GM21528 (cell line): ENCODE measurements around the gene MDN1.
"Not testable (repeated sequence)": the region's sequence is repeated elsewhere in the genome, so short reads cannot be mapped to it uniquely, and the experiment has no call there.

Experiments
- ATAC-seq: cut with Tn5 transposase; IDR thresholded peaks from one replicate; pipeline ENCODE4 v1.9.1; 2021; ENCODE audit warnings: mild to moderate bottlenecking, moderate library complexity; ENCODE audit not compliant: unreplicated experiment, low FRiP score

Gene MDN1

GRCh38 chr6:89669002-89669401 is 150.6 kb downstream of the MDN1 start:
- ATAC-seq = no peak

- no peak for ATAC-seq
These were observed 151.6 kb downstream of the MDN1 start for GRCh38 chr6:89667872-89668556.

- no peak for ATAC-seq
These were observed 156.9 kb downstream of the MDN1 start for GRCh38 chr6:89662659-89663223.

DNA sequence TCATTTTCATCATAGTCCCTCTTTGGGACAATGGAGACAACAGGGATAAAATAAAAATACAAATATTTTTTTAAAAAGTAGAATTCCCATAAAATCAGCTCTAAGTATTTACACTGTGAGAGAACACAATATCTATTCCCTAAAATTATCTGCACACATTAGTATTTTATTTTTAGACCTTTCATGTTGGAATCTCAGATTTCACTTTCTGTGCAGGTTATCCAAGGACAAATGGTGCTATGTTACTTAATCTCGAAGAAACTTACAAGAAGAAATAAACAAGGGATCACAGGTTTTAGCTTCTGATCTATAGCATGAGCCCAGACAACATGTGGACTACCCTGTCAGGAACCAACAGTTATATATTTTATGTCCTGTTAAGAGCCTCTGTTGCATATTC is 158.0 kb downstream of the MDN1 start:
- ATAC-seq = no peak

DNA sequence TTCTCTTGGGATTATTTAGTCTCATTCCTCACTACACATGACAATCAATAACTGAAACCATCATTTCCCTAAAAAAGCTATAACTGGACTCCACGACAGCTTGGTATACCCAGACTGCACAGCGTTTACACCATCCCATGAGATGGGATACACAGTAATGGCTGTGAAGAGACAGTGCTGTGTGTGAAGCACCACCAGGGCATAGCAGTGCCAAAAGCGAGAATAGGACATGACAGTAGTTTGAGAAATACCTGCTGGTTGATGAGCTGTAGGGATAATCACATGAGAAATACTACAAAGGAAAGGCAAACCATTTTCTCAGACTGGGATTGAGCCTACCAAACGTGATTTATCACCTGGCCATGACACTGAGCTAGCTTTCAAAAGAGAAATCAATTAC is 158.6 kb downstream of the MDN1 start:
- ATAC-seq = no peak

GRCh38 chr6:89657445-89658158 is 162.0 kb downstream of the MDN1 start:
- no peak for ATAC-seq

DNA sequence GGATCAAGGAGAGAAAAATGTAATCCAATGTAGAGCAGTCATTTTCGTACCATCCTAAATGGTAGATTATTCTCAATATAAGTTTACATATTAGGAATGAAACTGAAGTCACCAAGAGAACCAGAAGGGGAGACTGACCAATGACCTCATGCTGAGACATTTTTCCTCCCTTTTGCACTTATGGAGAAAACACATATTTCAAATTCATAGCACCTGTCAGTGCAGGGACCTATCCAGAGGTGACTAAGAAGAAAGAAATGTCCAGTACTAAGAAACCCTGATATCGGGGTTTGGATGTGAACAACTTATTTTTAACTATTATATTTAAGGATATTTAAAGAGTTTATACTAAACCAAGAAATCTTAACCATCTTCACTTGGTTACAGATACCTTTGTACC is 164.5 kb downstream of the MDN1 start:
- ATAC-seq = no peak

- ATAC-seq = no peak
These were observed 169.0 kb downstream of the MDN1 start for GRCh38 chr6:89650579-89650978.

DNA sequence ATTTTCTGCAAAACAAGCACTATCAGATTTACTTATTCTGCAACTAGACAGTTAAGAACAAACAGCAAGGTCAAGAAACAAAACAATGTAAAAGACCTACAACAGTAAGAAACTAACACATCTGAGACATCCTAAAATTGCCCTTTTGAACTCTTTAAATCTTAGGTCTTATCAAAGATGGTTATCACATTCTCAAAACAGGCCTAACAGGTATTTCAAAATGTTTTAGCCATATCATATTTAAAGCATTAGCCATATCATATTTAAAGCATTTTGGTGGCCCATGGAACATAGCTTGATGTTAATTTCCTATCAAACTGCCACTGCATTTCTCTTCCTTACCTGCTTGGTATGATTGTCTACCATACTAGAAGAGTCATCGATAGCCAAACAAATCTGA is 169.9 kb downstream of the MDN1 start:
- no peak for ATAC-seq

DNA sequence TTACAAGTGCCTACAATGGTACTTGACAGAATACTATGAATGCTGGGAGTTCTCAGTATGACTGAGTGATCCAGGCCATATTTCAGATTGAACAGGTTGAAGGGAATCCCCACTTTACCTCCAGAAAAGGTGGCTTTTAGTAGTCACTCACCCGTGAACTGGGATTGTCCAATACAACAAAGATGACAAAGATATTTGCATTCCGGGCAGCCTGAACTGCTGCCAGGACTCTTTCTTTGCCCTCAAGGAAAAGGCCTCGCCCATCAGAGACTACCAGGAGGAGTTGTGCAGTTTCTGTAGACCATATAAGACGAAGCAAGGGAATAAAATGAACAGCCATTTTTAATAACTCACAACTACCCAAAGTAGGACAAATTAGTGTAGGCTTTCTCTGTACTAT is 174.7 kb downstream of the MDN1 start:
- no peak for ATAC-seq

- no peak for ATAC-seq
These were observed 176.2 kb downstream of the MDN1 start for GRCh38 chr6:89643406-89643805.

GRCh38 chr6:89642956-89643355 is 176.6 kb downstream of the MDN1 start:
- no peak for ATAC-seq

GRCh38 chr6:89641581-89641980 is 178.0 kb downstream of the MDN1 start:
- ATAC-seq = not testable (repeated sequence)

GRCh38 chr6:89640804-89641203 is 178.8 kb downstream of the MDN1 start:
- no peak for ATAC-seq

- ATAC-seq = peak; percentile 98
These were observed 181.0 kb downstream of the MDN1 start, which contains the start of gene LYRM2 for GRCh38 chr6:89638320-89639195. Gene LYRM2, minus strand, starts transcription at chr6:89638747. Its CDS starts 31 bp downstream, at chr6:89638716.

DNA sequence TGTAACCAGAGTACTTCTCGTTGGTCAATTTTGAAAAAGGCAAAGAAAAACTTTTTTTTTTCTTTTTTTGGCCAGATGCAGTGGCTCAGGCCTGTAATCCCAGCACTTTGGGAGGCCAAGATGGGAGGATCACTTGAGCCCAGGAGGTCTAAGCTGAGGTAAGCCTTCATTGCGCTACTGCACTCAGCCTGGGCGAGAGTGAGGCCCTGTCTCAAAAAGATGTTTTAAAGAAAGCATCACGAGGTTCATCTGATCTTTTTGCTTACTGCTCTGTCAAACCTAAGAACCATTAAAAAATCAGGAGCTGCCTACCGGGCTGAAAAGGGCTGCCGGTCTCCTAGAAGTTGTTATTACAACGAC is 181.7 kb downstream of the MDN1 start:
- ATAC-seq = no peak

DNA sequence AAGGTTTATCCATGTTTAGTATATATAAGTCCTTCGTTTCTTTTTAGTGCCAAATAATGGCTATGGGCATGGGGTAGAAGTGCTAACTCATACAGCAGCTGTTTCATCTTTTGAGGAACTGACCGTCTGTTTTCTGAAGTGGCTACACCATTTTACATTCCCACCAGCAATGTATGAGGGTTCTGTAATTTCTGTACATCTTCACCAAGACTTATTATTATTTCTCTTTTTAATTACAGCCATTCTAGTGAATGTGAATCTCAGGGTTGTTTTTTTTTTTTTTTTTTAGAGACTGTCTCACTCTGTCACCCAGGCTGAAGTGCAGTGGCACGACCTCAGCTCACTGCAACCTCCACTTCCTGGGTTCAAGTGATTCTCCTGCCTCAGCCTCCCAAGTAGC is 183.2 kb downstream of the MDN1 start:
- ATAC-seq = not testable (repeated sequence)

GRCh38 chr6:89630488-89630887 is 189.1 kb downstream of the MDN1 start:
- ATAC-seq = no peak

DNA sequence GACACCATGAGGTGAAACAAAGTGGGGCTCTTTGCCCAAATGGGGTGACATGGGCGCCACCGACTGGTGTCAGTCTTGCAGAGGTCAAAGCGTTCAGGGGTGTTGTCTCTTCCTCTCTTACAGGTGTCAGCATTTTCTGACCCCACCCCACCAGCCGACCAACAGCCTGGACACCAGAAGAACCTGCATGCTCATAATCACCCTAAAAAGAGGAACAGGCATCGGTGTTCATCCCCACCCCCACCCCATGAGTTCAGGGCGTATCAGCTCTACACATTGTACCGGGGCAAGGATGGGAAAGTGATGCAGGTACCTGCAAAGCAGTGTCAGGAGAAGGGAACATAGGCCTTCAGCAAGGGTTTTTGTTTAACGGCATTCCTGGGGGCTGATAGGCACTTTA is 195.8 kb downstream of the MDN1 start:
- ATAC-seq = no peak

- no peak for ATAC-seq
These were observed 200.0 kb downstream of the MDN1 start for GRCh38 chr6:89619567-89619966.

GRCh38 chr6:89618026-89618425 is 201.6 kb downstream of the MDN1 start:
- no peak for ATAC-seq
